HG03378 (cell line): ENCODE data around the gene MAP2K4.

Experiments
- ATAC-seq: cut with Tn5 transposase; IDR thresholded peaks from one replicate; pipeline ENCODE4 v1.9.1; 2021; ENCODE audit warnings: mild to moderate bottlenecking, moderate library complexity; ENCODE audit not compliant: unreplicated experiment

MAP2K4 gene

GRCh38 chr17:12088035-12088434, 67.4 kb downstream of the MAP2K4 start:
- no peak for ATAC-seq

DNA sequence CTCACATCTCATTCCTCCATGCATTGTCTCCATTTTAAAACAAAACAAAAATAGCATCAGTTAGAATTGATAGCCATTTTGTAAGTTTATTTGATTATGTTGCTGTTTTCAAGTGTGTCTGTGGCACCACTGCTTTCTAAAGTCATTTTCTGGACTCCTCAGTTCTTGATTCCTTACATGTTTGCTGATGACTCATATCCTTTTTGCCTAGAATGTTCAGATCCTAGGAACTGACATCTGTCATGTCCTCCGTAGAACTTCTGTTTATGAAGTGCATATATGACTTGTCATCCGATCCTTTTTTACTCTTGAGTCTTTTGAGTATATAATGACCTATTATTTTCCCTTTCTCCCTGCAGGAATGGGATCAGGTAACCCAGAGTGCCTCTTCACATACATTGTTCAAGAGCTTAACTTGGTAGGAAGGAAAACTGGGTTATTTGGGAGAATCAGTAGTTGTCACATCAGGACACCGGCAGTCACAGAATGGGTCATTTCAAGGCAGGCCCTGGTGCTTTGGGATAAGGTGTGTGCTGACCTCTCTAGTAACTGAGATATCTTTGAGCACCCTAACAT, 69.2 kb downstream of the MAP2K4 start:
- ATAC-seq, result no peak

DNA sequence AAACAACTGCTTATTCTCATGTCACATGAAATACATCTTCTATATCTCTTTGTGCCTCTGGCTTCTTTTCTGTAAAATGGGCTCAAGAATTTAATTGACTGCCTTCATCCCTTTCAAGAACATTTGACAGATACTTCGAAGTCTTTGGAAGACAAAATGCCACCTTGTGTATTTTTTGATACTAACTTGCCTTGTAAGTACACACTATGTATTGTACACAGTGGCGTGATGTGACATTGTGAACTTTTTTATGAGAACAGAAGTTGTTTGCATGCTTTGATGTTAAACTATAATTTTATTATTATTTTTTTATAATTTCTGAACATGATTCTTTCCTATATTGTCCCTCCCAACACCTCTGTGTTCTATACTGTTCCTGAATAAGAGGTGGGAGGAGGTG, 73.7 kb downstream of the MAP2K4 start:
- ATAC-seq, result no peak

GRCh38 chr17:12095522-12095921, 74.8 kb downstream of the MAP2K4 start:
- no peak for ATAC-seq

- no peak for ATAC-seq
Observed at GRCh38 chr17:12097326-12097725, 76.6 kb downstream of the MAP2K4 start.

- peak; percentile 98 for ATAC-seq
Observed at GRCh38 chr17:12098568-12098967, 77.9 kb downstream of the MAP2K4 start.

GRCh38 chr17:12099412-12099811, 78.7 kb downstream of the MAP2K4 start:
- ATAC-seq, result no peak

DNA sequence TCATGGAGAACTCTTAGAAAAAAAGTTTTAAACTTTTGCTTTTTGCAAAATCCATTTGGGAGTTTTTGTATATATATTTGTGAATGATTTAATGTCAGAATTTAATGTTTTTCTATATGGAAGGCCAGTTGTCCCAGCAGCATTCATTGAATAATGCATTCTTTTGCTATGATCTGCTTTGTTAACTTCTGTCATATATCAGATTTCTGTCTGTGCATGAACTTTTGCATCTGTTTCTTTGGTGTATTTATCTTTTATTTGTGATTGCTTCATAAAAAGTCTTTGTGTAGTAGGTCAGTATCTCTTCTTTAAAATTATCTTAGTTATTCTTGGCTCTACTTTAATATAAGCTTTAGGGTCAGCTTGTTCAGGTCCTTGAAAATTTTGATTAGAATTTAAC, 84.2 kb downstream of the MAP2K4 start:
- no peak for ATAC-seq

- no peak for ATAC-seq
Observed at GRCh38 chr17:12107905-12108304, 87.2 kb downstream of the MAP2K4 start.

GRCh38 chr17:12110906-12111305, 90.2 kb downstream of the MAP2K4 start:
- no peak for ATAC-seq

DNA sequence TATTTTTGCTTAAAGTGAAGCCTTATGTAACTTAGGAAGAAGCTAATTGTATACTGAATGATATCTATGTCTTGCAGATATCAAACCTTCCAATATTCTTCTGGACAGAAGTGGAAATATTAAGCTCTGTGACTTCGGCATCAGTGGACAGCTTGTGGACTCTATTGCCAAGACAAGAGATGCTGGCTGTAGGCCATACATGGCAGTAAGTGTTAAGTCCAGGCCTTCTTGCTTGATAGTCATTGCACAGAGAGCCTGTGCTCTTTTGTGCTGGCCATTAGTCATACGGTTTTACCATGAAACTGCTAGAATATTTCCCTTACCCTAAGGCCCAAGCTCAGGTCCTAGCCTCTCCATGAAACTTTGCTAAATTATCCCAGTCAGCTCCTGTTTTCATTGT, 92.5 kb downstream of the MAP2K4 start:
- no peak for ATAC-seq

DNA sequence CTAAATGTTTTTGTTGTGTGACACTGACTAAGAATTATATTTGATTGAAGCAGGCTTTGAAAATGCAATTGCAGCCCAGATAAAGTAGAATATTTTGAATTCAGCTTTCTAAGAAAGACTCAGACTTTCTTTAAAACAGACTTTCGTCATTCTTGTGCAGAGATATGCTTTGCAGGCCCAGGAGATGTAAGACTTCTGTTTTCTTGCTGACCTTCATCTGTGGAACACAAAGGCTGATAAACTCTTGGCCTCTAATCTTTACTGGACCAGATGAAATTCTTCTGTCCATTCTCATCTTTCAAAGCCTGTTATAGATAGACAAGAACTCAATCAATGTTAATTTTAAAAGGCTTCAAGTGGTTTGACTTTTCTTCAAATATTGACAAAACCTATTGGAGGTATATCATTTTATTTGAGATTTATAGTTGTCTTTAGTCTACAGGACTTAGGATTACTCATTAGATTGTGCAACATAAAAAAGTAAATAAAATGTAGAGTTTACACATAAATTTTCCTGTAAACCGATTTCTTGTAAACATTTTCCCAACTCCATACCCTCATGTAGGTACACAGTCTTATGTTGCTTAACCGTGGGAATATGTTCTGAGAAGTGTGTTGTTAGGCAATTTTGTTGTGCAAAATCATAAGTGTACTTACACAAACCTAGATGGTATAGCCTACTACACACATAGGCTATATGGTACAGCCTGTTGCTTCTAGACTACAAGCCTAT, 94.2 kb downstream of the MAP2K4 start:
- ATAC-seq, result no peak

DNA sequence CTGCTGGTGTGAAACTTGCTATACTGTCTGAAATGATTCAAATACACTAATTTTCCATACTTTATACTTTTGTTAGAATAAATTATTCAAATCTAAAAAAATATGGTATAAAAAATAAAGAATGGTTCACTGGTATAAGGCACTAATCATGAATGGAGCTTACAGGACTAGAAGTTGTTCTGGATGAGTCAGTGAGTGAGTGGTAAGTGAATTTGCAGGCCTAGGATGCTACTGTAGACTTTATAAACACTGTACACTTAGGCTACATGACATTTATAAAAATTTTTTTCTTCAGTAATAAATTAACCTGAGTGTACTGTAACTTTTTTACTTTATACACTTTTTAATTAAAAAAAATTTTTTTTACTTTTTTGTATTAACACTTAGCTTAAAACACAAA, 95.5 kb downstream of the MAP2K4 start:
- ATAC-seq, result no peak

- ATAC-seq, result no peak
Observed at GRCh38 chr17:12118617-12119016, 97.9 kb downstream of the MAP2K4 start.

- ATAC-seq, result no peak
Observed at GRCh38 chr17:12122075-12122474, 101.4 kb downstream of the MAP2K4 start.

DNA sequence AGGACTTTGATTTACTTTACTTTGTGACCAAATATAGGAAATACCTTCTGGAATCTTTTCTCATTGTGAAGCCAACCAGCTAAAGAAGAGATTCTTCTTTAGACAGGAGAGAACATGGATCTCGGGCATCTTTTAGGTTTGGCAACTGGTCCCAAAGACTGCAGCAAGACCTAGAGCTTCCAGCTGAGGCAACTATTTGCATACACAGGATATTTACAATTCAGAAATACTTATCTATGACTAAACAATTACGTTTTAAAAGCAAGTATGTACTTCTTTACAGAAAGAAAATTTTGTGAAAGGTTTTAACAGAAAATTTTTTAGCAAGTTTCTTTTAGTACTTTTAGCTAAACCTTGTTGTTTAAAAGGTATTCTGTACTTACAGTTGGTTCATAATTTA, 106.5 kb downstream of the MAP2K4 start:
- no peak for ATAC-seq

GRCh38 chr17:12127667-12128066, 107.0 kb downstream of the MAP2K4 start:
- no peak for ATAC-seq

- no peak for ATAC-seq
Observed at GRCh38 chr17:12128946-12129345, 108.3 kb downstream of the MAP2K4 start.

DNA sequence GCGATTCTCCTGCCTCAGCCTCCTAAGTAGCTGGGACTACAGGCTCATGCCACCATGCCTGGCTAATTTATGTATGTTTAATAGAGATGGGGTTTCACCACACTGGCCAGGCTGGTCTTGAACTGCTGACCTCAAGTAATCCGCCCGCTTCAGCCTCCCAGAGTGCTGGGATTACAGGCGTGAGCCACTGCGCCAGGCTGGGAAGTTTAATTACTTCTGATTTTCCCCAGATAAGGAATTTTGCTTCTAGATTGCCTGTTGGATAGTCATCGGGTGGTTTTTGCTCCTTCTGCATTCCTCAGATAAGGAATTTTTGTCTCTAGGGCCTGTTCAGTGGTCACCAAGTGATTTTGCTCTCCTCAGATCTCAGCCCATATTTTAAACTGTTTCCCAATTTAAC, 112.5 kb downstream of the MAP2K4 start:
- no peak for ATAC-seq

DNA sequence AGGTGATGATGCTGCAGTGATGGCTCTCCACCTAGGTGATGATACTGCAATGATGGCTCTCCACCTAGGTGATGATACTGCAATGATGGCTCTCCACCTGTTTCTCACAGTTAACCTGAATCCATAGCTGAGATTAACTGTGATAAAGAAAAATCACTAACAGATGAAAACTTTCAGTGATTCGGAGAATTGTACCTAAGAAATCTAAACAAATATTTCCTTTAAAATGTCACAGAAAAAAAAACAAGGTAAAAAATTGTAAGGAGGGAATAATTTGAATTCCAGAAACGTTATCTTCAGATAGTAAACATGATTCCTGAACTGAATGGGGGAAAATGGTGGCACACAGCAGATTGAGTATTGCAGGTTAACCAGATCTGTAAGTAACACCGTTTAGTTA, 113.4 kb downstream of the MAP2K4 start:
- ATAC-seq, result no peak

DNA sequence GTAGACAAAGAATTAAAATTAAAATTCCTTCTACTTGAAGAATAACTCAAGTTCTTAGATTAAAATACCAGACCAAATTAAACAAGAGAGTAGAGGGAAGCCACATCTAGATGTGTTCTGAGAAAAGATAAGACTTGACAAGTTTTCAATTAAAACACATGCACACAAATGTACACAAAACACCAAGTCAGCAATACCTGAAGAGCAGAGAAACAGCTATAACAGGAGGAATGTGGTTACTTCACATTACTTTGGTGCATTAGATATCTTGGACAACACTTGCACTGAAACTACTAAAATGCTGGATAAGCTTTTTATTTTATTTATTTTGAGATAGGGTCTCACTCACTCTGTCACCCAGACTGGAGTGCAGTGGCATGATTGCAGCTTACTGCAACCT, 113.9 kb downstream of the MAP2K4 start:
- no peak for ATAC-seq

GRCh38 chr17:12136243-12136642, 115.6 kb downstream of the MAP2K4 start:
- ATAC-seq, result no peak

DNA sequence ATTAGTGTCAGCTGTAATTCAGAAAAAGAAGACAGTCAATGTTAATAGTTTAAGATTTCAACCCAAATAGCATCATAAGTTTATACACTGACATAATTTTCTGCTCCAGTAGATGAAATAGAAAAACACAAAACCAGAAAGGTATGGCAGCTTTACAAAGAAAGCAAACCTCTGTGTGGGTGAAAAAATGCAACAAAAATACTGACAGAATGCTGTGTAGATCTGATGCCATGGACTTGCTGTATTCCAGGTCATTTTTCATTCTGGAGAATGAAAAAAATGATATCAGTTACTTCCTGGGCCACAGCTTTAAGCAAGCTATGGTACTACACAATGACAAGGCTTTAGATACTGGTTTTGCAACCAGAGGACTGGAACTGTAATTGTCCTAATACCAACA, 116.0 kb downstream of the MAP2K4 start:
- no peak for ATAC-seq
